Endometrial microvascular endothelial cells (primary cell): ENCODE data around the gene ASMTL. TPM values are rescaled to one million over a fixed set of nuclear protein-coding genes. Genes with fewer than 3 reads are reported as not detected.
"Not testable (repeated sequence)": the region's sequence is repeated elsewhere in the genome, so short reads cannot be mapped to it uniquely, and the experiment has no call there.

Source experiments
- in situ Hi-C: cut with HindIII; loops from 2 replicates; pipeline ENCODE4 v1.10.0; 2017; ENCODE audit warnings: low sequenced_read_pairs, low pct_unique_long_range_greater_than_20kb; ENCODE audit errors: inconsistent ontology term
- total RNA-seq: library from RNA; depleted of rRNA; stranded (reverse); fragments of >200 nt; gene quantifications from one replicate; pipeline ENCODE4 v1.2.3, GENCODE V29; 2015; ENCODE audit errors: inconsistent ontology term

ASMTL gene, protein sequence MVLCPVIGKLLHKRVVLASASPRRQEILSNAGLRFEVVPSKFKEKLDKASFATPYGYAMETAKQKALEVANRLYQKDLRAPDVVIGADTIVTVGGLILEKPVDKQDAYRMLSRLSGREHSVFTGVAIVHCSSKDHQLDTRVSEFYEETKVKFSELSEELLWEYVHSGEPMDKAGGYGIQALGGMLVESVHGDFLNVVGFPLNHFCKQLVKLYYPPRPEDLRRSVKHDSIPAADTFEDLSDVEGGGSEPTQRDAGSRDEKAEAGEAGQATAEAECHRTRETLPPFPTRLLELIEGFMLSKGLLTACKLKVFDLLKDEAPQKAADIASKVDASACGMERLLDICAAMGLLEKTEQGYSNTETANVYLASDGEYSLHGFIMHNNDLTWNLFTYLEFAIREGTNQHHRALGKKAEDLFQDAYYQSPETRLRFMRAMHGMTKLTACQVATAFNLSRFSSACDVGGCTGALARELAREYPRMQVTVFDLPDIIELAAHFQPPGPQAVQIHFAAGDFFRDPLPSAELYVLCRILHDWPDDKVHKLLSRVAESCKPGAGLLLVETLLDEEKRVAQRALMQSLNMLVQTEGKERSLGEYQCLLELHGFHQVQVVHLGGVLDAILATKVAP
- 18.0 TPM for total RNA-seq

DNA sequence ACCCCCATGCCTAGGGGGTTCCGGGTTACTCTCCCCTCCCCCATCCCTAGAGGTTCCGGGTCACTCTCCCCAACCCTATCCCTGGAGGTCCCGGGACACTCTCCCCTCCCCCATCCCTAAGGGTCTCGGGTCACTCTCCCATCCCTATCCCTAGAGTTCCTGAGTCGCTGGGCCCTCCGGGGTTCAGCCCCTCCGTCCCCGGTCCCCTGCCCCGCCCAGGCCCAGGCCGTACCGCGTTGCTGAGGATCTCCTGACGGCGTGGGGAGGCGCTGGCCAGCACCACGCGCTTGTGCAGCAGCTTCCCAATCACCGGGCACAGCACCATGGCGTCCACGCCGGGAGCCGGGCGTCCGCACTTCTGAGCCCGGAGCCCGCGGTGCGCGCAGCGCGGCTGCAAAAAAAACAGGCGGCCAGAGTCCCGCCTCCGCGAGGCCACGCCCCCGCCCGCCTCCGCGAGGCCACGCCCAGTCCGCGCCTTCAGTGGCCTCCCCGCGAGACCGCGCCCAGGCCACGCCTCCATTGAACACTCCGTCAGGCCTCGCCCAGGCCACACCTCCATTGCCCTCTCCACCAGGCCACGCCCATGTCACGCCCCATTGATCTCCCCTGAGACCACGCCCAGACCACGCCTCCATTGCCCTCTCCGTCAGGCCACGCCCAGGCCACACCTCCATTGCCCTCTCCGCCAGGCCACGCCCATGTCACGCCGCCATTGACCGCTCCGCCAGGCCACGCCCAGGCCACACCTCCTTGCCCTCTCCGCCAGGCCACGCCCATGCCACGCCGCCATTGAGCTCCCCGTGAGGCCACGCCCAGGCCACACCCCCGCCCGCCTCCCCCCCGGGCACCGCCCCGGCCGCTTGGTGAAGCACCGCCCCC is at the start of gene ASMTL:
Gene ASMTL (minus strand): TSS at position 394 of the 879 bp plus-strand sequence. CDS start 69 bp downstream, at position 325.
- in situ Hi-C loops: no loop called here

DNA sequence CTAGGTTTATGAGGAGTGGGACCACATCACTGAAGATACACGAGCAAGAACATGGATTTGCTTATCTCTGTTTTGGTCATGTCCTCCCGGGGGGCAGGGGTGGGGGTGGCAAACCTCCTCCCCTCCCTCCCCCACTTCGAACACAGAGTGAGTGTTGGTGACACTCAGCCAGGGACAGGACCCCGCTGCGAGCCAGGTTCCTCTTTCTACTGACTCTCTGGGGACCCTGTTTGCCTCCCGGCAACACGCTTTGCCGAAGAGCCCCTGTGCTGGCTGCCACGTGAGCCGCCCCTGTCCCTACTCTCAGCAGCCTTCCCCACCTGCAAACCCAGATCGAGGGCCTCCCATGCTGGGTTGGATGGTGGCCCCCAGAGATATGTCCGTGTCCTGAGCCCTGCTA is 49.5 kb upstream of the ASMTL start:
- in situ Hi-C loops: no loop called here

DNA sequence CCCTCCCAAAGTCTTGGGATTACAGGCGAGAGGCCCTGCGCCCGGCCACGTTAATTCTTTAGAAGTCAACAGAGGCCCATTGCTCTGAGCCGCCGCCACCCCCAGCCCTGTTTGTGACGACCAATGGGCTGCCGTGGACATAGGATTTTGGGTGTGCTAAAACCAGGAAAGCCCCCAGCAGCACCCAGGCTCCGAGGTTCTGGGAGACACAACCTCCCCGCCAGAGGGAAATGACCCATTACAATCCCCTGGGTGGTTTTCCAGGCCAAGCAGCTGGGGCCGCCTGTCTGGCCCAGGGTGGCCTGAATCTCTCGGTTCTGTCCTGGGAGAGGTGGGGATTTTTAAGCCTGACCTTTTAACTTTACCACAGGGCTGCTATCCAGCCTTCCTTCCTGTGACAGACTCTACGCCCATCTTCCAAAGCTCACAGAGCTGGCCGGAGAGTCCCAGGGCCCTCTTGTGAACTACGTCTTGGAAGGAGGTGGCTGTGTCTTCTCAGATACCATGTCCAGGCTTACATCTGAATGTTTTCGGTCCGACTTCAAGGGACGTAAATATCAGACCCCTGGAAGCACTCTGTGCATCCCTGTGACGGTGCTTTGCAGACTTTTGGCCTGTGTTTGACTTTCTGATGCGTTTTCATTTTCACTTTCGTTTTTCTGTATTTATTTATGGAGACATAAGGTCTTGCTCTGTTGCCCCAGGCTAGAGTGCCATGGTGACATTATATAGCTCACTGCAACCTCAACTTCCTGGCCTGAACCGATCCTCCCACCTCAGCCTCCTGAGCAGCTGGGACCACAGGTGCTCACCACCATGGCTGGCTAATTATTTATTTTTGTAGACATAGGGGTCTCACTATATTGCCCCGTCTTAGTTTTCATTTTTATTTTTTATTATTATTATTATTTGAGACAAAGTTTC is 48.3 kb upstream of the ASMTL start:
- in situ Hi-C loops: no loop called here

DNA sequence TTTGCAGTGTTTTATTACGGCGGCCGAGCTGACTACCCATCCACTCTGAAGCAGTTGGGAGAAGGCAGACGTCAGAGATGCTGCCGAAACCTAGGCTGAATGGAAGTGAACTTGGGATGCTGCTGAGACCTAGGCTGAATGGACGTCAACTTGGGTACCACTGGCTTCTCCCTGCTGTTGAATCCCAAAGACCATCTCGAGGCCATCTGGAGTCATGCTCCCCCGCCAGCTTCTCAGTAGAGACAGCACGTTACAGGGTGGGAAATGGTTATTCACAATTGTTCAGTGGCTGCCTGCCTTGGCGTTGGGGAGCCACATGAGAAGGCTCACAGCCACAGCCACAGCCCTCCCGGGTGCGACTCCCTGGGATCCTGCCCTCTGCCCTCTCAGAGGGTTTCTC is 43.4 kb upstream of the ASMTL start:
- in situ Hi-C loops: no loop called here

DNA sequence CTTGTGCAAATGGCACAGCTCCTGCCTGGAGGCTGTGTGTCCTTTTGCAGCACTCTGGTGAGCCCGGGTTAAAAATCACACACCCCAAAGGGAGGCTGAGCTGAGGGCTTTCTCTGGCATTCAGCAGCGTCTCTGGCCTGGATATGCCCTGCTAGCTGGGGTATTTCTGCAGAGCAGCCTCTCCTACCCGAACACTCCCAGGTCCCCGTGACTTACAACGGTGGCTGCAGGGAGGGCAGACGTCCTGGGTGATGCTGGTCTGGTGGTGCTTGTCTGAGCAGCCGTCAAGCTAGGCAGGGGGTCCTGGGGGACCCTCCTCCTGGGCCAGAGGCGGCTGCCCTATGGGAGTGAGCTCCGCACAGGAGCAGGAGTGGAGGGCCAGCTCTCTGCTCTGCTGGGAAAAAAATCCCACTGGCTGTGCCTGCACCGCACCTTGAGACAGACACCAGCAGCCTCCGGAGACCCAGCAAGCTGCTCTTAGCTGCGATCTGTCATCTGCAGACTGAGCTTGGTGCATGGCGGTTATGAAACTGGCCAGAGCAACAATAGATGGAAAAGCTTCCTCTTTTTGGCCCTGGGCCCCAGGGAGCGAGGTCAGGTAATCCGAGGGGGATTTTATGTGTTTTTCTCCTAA is 41.3 kb upstream of the ASMTL start:
- in situ Hi-C loops: no loop called here

DNA sequence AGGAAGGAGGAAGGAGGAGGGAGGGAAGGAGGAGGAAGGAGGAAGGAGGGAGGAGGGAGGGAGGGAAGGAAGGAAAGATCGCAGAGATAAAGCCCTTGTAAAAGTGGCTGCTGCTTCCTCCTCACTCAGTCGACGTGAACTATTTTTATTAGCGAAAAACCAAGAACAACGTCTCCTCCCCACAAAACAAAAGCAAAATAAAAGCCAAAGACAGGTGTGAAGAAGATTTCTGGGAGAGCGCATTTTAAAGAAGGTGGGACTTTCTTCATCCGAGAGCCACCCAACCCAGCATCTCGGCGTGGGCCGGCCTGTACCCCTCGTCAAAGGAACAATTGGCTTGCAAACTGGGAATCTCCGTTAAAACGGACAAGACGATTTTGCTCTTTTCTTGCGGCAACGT is 40.7 kb upstream of the ASMTL start:
- in situ Hi-C loops: no loop called here

DNA sequence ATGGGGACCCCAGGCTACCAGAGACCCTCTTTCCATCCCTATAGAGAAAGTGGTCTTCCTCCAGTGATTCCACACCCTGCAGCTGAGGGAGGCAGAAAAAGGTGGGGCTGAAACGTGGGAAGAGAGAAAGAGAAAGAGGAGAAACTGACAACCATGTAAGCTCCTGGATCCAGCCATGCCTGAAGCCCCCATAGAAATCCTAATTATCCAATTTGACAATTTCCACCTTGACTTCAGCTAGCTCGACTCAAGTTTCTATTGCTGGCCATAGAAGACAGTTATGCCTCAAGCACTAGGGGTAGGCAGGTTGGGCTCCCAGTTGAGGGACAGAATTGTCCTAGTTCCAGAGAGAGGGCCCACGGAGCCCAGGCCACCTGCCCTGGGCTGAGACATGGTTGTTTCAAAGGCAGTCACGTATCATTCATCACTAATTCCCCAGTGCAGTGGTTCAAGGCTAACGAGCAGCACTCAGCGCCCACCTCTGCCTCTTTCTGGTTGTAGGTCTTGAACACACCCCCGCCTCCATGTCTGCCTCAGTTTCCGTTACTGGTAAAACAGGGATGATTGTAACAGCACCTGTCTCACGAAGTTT is 39.8 kb upstream of the ASMTL start:
- in situ Hi-C loops: no loop called here

DNA sequence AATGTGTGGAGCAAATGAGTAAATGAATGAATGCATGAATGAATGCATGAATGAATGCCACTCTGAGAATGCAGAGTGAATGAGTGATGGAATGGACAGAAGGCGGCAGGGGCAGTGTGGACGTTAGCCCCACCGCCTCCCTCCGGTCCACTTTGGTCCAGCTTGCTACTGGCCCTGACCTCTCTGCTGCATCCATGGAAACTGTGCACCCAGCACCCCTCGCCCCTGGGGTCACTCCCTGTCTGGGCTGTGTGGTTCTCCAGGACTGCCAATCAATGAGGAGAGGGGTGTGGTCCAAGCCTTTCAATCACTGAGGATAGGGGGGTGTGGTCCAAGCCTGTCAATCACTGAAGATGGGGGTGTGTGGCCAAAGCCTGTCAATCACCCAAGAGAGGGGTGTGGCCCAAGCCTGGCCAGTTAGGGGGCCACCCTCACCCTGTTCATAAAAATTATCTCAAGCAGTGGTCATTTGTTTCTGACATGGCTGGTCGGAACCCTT is 39.2 kb upstream of the ASMTL start:
- in situ Hi-C loops: no loop called here

DNA sequence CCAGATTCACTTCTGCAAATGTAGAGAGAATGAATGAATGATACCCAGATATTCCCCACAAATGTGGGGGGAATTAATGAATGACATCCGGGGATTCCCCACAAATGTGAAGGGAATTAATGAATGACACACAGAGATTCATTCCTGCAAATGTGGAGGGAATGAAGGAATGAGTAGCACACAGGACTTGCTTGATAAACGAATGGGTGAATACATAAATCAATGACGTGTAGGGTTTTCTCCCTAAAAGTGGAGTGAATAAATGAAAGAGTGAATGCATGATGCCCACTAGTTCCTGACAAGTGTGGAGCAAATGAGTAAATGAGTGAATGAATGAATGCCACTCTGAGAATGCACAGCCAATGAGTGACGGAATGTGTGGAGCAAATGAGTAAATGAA is 38.5 kb upstream of the ASMTL start:
- in situ Hi-C loops: not testable (repeated sequence)

DNA sequence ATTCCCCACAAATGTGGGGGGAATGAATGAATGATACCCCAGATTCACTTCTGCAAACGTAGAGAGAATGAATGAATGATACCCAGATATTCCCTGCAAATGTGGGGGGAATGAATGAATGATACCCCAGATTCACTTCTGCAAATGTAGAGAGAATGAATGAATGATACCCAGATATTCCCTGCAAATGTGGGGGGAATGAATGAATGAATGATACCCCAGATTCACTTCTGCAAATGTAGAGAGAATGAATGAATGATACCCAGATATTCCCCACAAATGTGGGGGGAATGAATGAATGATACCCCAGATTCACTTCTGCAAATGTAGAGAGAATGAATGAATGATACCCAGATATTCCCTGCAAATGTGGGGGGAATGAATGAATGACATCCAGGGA is 38.0 kb upstream of the ASMTL start:
- in situ Hi-C loops: not testable (repeated sequence)

DNA sequence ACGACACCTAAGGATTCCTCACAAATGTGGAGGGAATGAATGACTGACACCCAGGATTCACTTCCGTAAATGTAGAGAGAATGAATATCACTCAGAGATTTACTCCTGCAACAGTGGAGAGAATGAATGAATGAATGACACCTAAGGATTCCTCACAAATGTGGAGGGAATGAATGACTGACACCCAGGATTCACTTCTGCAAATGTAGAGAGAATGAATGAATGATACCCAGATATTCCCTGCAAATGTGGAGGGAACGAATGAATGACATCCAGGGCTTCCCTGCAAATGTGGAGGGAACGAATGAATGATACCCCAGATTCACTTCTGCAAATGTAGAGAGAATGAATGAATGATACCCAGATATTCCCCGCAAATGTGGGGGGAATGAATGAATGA is 36.6 kb upstream of the ASMTL start:
- in situ Hi-C loops: not testable (repeated sequence)

DNA sequence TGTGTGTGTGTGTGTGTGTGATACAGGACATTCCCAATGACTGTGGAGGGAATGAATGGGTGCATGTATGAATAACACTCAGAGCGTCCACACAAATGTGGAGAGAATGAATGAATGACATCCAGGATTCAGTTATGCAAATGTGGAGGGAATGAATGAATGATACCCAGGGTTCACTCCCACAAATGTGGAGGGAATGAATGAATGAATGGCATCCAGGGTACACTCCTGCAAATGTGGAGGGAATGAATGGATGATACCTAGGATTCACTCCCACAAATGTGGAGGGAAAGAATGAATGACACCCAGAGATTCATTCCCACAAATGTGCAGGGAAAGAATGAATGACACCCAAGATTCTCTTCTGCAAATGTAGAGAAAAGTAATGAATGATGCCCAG is 36.0 kb upstream of the ASMTL start:
- in situ Hi-C loops: no loop called here

DNA sequence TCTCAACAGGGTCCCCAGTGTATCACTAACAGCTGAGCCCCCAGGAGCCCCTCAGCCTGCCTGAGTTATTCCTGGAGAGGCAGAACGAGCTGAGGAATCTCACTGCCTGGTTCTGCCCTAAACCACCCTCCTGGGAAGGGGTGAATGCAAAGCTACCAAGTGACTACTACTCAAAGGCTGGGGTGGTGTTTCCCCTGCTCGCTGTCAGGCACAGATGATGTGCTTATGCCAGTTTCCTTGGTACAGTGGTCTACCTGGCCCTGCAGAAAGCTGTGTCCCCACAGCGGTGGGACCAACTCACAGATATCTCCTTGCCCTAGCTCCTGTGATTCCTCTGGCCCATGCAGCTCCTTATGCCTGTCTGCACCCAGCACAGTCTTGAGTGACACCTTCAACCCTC is 35.4 kb upstream of the ASMTL start:
- in situ Hi-C loops: no loop called here

DNA sequence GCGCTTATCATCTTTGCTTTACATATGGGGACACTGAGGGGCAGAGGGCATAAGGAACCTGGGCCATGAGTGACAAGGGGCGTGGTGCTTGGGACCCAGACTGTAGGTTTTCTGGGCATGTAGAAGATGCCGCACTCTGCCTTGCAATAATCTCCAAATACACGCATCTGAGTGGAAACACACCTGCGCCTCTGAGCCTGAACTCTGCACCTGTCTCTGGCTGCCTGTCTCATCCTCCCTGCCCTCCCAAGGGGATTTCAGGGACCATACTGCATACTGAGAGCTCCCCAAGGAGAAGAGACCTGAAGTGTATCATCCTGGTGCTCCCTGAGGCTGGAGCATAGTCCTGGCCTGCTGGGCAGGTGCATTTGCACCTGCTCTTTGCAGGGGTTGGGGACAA is 34.7 kb upstream of the ASMTL start:
- in situ Hi-C loops: no loop called here

DNA sequence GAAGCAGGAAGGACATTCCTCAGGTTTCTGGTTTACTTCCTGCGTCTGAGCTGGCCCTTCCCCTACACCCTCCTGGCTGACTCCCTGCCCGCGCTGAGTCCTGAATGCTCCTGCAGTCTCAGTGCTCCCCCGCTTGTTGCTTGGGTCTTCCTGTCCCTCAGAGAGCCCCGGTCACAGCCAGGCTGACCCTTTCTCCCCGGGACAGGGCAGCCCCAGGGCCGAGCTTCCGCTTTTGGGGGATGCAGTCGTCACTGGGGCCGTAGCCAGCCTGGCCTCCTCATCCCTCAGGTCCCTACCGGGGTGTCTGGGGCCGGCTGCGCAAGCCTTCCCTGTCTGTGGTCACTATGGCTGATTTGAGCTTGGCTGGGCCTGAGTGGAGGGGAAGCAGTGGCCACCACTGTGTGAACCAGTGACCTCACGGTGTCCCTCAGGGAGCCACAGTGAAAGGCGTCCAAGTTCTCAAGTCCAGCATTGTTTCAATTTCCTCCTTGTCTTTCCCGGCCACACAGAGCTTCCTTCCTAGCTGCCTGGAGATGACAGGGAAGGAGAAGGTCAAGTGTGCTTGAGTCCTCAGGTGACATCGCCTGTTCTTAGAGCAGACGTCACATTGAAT is 34.1 kb upstream of the ASMTL start:
- in situ Hi-C loops: no loop called here

DNA sequence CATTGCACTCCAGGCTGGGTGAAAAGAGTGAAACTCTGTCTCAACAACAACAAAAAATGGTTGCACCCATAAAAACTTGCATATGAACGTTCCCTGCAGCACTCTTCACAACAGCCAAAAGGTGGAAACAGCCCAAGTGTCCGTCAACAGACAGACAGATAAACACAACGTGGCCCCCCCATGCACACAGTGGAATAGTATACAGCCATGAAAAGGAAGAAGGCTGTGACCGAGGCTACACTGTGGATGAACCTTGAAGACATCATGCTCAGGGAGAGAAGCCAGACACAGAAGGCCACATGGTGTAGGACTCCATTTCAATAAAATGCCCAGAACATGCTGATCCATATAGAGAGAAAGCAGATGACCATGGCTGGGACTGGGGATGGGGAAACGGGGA is 33.5 kb upstream of the ASMTL start:
- in situ Hi-C loops: no loop called here

DNA sequence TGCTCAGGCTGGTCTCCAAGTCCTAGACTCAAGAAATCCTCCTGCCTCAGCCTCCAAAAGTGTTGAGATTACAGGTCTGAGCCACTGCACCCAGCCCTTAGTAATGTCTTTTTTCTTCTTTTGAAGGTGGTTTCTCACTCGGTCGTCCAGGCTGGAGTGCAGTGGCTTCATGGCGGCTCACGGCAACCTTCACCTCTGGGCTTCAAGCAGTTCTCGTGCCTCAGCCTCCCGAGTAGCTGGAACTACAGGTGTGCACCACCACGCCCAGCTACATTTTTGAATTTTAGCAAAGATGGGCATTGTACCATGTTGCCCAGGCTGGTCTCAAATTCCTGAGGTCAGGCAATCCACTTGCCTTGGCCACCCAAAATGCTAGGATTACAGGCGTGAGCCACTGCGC is 32.3 kb upstream of the ASMTL start:
- in situ Hi-C loops: no loop called here
